OCI-LY7 (cell line): ENCODE measurements around the gene SSPN. TPM values are rescaled to one million over a fixed set of nuclear protein-coding genes. Genes with fewer than 3 reads are reported as not detected.

Experiments
- Bru-seq: library from RNA; stranded (reverse); fragments of 400-500 nt; gene quantifications from one replicate; lab custom pipeline; 2021; lab: Mats Ljungman, UMichigan
- BruChase-seq, 2 experiments: library from RNA; stranded (reverse); fragments of 400-500 nt; gene quantifications; one replicate each; lab custom pipeline; 2021; lab: Mats Ljungman, UMichigan
- BruUV-seq: library from RNA; stranded (reverse); fragments of 400-500 nt; replicated peaks from 2 replicates; lab custom pipeline; 2021; lab: Mats Ljungman, UMichigan
- CTCF ChIA-PET: fragments of 300-600 bp; sonication (Branson Sonifier 250); formaldehyde crosslinking; loops from one replicate; lab custom pipeline; 2022; ENCODE audit warnings: antibody characterized with exemption; ENCODE audit not compliant: unreplicated experiment; lab: Charles Lee
- POLR2A ChIA-PET: fragments of 300-600 bp; sonication (Branson Sonifier 250); formaldehyde crosslinking; loops from one replicate; lab custom pipeline; 2022; ENCODE audit warnings: antibody characterized with exemption; lab: Charles Lee
- DNase-seq: peaks from one replicate; pipeline ENCODE4 v3.0.0-alpha.2; 2015; ENCODE audit warnings: low spot score
- H2AFZ ChIP-seq: fragments of 200-600 bp; sonication (generic), shearing (Covaris generic); 2 replicates; pipeline ENCODE4 v1.6.1; 2014; ENCODE audit warnings: mild to moderate bottlenecking, antibody characterized with exemption, low read length, moderate library complexity
- H3K27ac ChIP-seq: fragments of 200-600 bp; sonication (generic); 2 replicates; pipeline ENCODE4 v1.5.1; 2014; ENCODE audit warnings: mixed run types, low read depth, mild to moderate bottlenecking, moderate library complexity, low read length, inconsistent platforms; ENCODE audit not compliant: poor library complexity, severe bottlenecking
- H3K36me3 ChIP-seq: fragments of 200-600 bp; sonication (generic); 2 replicates; pipeline ENCODE4 v1.6.1; 2014; ENCODE audit warnings: mild to moderate bottlenecking, antibody characterized with exemption, low read length, moderate library complexity, mixed read lengths; ENCODE audit not compliant: insufficient read depth
- H3K4me1 ChIP-seq: fragments of 200-600 bp; sonication (generic); 2 replicates; pipeline ENCODE4 v1.5.1; 2014; ENCODE audit warnings: mild to moderate bottlenecking, low read length; ENCODE audit not compliant: insufficient read depth, poor library complexity, severe bottlenecking
- H3K4me2 ChIP-seq: fragments of 200-600 bp; sonication (generic); 2 replicates; pipeline ENCODE4 v1.6.1; 2014; ENCODE audit warnings: mild to moderate bottlenecking, low read length
- H3K4me3 ChIP-seq: fragments of 200-600 bp; sonication (generic); 2 replicates; pipeline ENCODE4 v1.5.1; 2014; ENCODE audit warnings: mild to moderate bottlenecking, low read depth, low read length; ENCODE audit not compliant: poor library complexity, severe bottlenecking
- H3K79me2 ChIP-seq: fragments of 200-600 bp; sonication (generic); 2 replicates; pipeline ENCODE4 v1.6.1; 2016; ENCODE audit warnings: low read depth, mild to moderate bottlenecking, low read length, moderate library complexity, mixed read lengths; ENCODE audit not compliant: insufficient read depth
- H3K9me2 ChIP-seq: fragments of 200-600 bp; sonication (generic); 2 replicates; pipeline ENCODE4 v1.6.1; 2016; ENCODE audit warnings: mild to moderate bottlenecking, low read length, mixed read lengths; ENCODE audit not compliant: insufficient read depth
- H3K9me3 ChIP-seq: fragments of 200-600 bp; sonication (generic); 2 replicates; pipeline ENCODE4 v1.6.1; 2014; ENCODE audit warnings: mild to moderate bottlenecking, mixed run types, low read length, mixed read lengths
- H4K20me1 ChIP-seq: fragments of 200-600 bp; sonication (generic); 2 replicates; pipeline ENCODE4 v1.6.1; 2014; ENCODE audit warnings: mild to moderate bottlenecking, antibody characterized with exemption, low read length, moderate library complexity, mixed read lengths; ENCODE audit not compliant: insufficient read depth
- EZH2phosphoT487 ChIP-seq: fragments of 200-600 bp; sonication (generic); IDR thresholded peaks from 2 replicates; pipeline ENCODE4 v1.6.1; 2018; ENCODE audit warnings: low read depth, borderline replicate concordance, mild to moderate bottlenecking, mixed run types, antibody characterized with exemption, low read length, moderate library complexity, mixed read lengths
- intact Hi-C: fragments of 100-400 bp; cut with micrococcal nuclease; formaldehyde crosslinking; loops from one replicate; pipeline ENCODE4 v1.10.0; 2022; ENCODE audit not compliant: unreplicated experiment
- long read RNA-seq: library from polyadenylated mRNA; stranded (forward); transcript quantifications from one replicate; pipeline ENCODE4 v2.0.0, GENCODE V29; 2022
- total RNA-seq, 2 experiments: library from RNA; depleted of rRNA in 1 of 2; stranded (reverse); fragments of >200 nt in 1 of 2; shearing (Covaris generic) in 1 of 2; gene quantifications; 2 replicates each; pipeline ENCODE4 v1.2.3, GENCODE V29; 2014 to 2022
- TF ChIP-seq, protein P1 (sequence below): fragments of 200-600 bp; sonication (generic); conservative IDR thresholded peaks from 2 replicates; pipeline ENCODE4 v1.5.1; 2014; ENCODE audit warnings: mild to moderate bottlenecking, antibody characterized with exemption, low read length, moderate library complexity, mixed read lengths

The SSPN gene, protein sequence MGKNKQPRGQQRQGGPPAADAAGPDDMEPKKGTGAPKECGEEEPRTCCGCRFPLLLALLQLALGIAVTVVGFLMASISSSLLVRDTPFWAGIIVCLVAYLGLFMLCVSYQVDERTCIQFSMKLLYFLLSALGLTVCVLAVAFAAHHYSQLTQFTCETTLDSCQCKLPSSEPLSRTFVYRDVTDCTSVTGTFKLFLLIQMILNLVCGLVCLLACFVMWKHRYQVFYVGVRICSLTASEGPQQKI
- not detected in 2 replicates for total RNA-seq (2014; rRNA removed; shearing (Covaris generic))
- total RNA-seq (2022): not detected in 2 replicates
- Bru-seq, nascent RNA: percentile 1 among the genes with signal in this experiment
- percentile 4 among the genes with signal in this experiment for BruChase-seq, experiment 1, labeled RNA remaining after a 6-hour chase
- percentile 4 among the genes with signal in this experiment for BruChase-seq, experiment 2, labeled RNA remaining after a 2-hour chase
- long read RNA-seq: 0 reads

DNA sequence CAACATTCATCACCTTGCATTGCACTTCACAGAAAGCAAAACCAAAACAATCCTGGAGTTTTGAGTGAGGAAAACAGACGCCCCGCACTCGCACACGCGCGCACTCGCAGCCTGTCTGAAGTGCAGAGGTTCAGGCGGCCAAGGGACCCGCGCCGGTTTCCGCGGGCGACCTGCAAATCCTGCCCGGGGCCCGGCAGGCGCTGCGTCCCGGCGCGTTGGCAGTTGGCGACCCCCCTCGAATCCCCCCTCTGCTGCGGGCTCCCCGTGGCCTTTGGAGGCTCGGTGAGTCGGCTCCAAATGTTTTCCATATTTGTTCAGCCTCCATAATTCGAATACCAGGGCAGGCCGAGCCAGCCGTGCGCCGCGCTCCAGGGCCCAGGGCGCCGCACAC lies at the start of gene SSPN:
TSS of gene SSPN (plus strand) at position 324 of the 391 bp plus-strand sequence. CDS start 100 bp downstream, outside the sequence.
- POLR2A ChIA-PET: no interaction called here
- H3K4me1 ChIP-seq: no peaks in the 10 kb centered on the region
- intact Hi-C loops: no loop called here
- no peaks in the 10 kb centered on the region for H3K79me2 ChIP-seq
- H3K27ac ChIP-seq: no peak within 1 kb of the TSS
- CTCF ChIA-PET: no interaction called here
- TF ChIP-seq EZH2phosphoT487: no peak
- TF ChIP-seq, protein P1, sequence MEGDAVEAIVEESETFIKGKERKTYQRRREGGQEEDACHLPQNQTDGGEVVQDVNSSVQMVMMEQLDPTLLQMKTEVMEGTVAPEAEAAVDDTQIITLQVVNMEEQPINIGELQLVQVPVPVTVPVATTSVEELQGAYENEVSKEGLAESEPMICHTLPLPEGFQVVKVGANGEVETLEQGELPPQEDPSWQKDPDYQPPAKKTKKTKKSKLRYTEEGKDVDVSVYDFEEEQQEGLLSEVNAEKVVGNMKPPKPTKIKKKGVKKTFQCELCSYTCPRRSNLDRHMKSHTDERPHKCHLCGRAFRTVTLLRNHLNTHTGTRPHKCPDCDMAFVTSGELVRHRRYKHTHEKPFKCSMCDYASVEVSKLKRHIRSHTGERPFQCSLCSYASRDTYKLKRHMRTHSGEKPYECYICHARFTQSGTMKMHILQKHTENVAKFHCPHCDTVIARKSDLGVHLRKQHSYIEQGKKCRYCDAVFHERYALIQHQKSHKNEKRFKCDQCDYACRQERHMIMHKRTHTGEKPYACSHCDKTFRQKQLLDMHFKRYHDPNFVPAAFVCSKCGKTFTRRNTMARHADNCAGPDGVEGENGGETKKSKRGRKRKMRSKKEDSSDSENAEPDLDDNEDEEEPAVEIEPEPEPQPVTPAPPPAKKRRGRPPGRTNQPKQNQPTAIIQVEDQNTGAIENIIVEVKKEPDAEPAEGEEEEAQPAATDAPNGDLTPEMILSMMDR: no peak
- no peak within 1 kb of the TSS for H3K4me3 ChIP-seq
- H3K9me3 ChIP-seq: no peaks in the 10 kb centered on the region
- no peak within 1 kb of the TSS for H2AFZ ChIP-seq
- H3K9me2 ChIP-seq: no peaks in the 10 kb centered on the region
- no TSS peak for BruUV-seq
- H3K4me2 ChIP-seq: no peak within 1 kb of the TSS
- H4K20me1 ChIP-seq: no peaks in the 10 kb centered on the region
- DNase-seq: no peak
- no peaks in the 10 kb centered on the region for H3K36me3 ChIP-seq

GRCh38 chr12:26148291-26148690 lies 47.1 kb upstream of the SSPN start:
- TF ChIP-seq, protein P1: no peak
- TF ChIP-seq EZH2phosphoT487: no peak
- Histone ChIP-seq H3K9me2 (no peaks in the 10 kb centered on the region), H3K27ac (no peak overlapping the region), H2AFZ (no peak overlapping the region), H3K79me2 (no peaks in the 10 kb centered on the region), H3K36me3 (no peaks in the 10 kb centered on the region), H3K4me1 (no peaks in the 10 kb centered on the region), H3K4me3 (no peak overlapping the region), H3K4me2 (no peak overlapping the region), H4K20me1 (no peaks in the 10 kb centered on the region; the same call in 1 of the 2 replicates), H3K9me3 (no peaks in the 10 kb centered on the region)
- BruUV-seq: no TSS peak
- CTCF ChIA-PET: no interaction called here
- no peak for DNase-seq
- POLR2A ChIA-PET: no interaction called here
- intact Hi-C loops: no loop called here
